Mammary epithelial cell (primary cell): ENCODE measurements around the gene PIEZO2.
"Not testable (repeated sequence)": the region's sequence is repeated elsewhere in the genome, so short reads cannot be mapped to it uniquely, and the experiment has no call there.

Experiments
- EZH2 ChIP-seq: IDR thresholded peaks from 2 replicates; pipeline ENCODE4 v1.6.1; 2012; ENCODE audit warnings: low read length, inconsistent platforms, borderline replicate concordance
- TF ChIP-seq, protein P1 (sequence below), 2 donors: IDR thresholded peaks in 1 of 2; conservative IDR thresholded peaks in 1 of 2; 2 replicates each; pipeline ENCODE4 v1.5.1; 2011 to 2012; ENCODE audit warnings: inconsistent platforms in 2 of 2, low read length in 2 of 2, mild to moderate bottlenecking in 2 of 2, control low read depth in 1 of 2, low read depth in 1 of 2; ENCODE audit not compliant: insufficient read depth in 1 of 2; ENCODE audit errors: extremely low read depth in 1 of 2

DNA sequence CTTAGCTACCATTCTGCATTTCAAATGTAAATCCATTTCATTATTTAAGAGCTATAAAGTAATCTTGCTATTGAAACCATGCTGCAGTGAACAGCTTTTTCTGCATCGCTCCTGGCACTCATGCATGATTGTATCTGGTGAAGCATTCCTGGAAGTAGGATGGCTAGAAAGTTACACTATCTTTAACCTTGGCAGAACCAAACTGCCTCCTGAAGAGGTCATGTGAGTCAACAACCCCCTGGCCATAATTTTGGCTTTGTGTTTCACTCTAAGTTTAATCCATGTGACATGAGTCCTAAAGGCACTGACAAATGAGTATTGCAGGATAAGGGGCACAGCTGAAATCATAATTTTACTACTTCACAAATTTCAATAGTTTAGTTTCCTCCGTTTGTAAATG, 526.4 kb downstream of the PIEZO2 start:
- TF ChIP-seq, protein P1, sequence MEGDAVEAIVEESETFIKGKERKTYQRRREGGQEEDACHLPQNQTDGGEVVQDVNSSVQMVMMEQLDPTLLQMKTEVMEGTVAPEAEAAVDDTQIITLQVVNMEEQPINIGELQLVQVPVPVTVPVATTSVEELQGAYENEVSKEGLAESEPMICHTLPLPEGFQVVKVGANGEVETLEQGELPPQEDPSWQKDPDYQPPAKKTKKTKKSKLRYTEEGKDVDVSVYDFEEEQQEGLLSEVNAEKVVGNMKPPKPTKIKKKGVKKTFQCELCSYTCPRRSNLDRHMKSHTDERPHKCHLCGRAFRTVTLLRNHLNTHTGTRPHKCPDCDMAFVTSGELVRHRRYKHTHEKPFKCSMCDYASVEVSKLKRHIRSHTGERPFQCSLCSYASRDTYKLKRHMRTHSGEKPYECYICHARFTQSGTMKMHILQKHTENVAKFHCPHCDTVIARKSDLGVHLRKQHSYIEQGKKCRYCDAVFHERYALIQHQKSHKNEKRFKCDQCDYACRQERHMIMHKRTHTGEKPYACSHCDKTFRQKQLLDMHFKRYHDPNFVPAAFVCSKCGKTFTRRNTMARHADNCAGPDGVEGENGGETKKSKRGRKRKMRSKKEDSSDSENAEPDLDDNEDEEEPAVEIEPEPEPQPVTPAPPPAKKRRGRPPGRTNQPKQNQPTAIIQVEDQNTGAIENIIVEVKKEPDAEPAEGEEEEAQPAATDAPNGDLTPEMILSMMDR (conservative IDR thresholded peaks at IDR 0.05 in 1 of 2, IDR thresholded peaks at IDR 0.05 in 1 of 2; ENCODE audit: extremely low read depth in 1 of 2, insufficient read depth in 1 of 2, low read depth in 1 of 2, low read length in 2 of 2), result not testable (repeated sequence)
- TF ChIP-seq EZH2, result not testable (repeated sequence)
